A549 (cell line): ENCODE results near the gene SKIC2. TPM values are rescaled to one million over a fixed set of nuclear protein-coding genes. Genes with fewer than 3 reads are reported as not detected.

Experiments
- BCL3 ChIP-seq: fragments of >200 bp; sonication (Bioruptor Twin); formaldehyde crosslinking; IDR thresholded peaks from 3 replicates; pipeline ENCODE4 v1.6.1; 2016
- BHLHE40 ChIP-seq: IDR thresholded peaks from 2 replicates; pipeline ENCODE4 v1.6.1; 2012; ENCODE audit warnings: low read depth, low read length, inconsistent platforms
- CBX8 ChIP-seq: fragments of 200-600 bp; sonication (generic); IDR thresholded peaks from 2 replicates; pipeline ENCODE4 v1.6.1; 2016
- CHD2 ChIP-seq: fragments of 150-350 bp; IDR thresholded peaks from 2 replicates; pipeline ENCODE4 v1.6.1; 2014; ENCODE audit warnings: low read length; ENCODE audit not compliant: partially characterized antibody
- CHD4 ChIP-seq: fragments of 200-600 bp; sonication (generic); IDR thresholded peaks from 2 replicates; pipeline ENCODE4 v1.6.1; 2016; ENCODE audit warnings: antibody characterized with exemption, mild to moderate bottlenecking, borderline replicate concordance
- EHF ChIP-seq: fragments of 250-450 bp; sonication (Bioruptor Pico); IDR thresholded peaks from 2 replicates; pipeline ENCODE4 v1.5.0; 2020; ENCODE audit warnings: mild to moderate bottlenecking
- EHMT2 ChIP-seq: fragments of 200-600 bp; sonication (generic); IDR thresholded peaks from 2 replicates; pipeline ENCODE4 v1.6.1; 2016; ENCODE audit warnings: antibody characterized with exemption, low read depth, mild to moderate bottlenecking, moderate library complexity
- EP300 ChIP-seq, 2 experiments: fragments of >200 bp; sonication (Bioruptor Twin); formaldehyde crosslinking; IDR thresholded peaks; 2 replicates in 1 of 2; 3 replicates in 1 of 2; pipeline ENCODE4 v1.6.1; 2016 to 2017
- ESRRA ChIP-seq: fragments of 150-350 bp; IDR thresholded peaks from 2 replicates; pipeline ENCODE4 v1.6.1; 2014; ENCODE audit warnings: mild to moderate bottlenecking, low read length, borderline replicate concordance
- FOSL2 ChIP-seq, 2 experiments: fragments of 450-650 bp in 1 of 2; fragments of >200 bp in 1 of 2; sonication (Bioruptor Twin) in 1 of 2; formaldehyde crosslinking; IDR thresholded peaks; 2 replicates each; pipeline versions ENCODE4 v1.5.0 to v1.6.1; 2016 to 2020; ENCODE audit warnings: mild to moderate bottlenecking in 1 of 2, moderate library complexity in 1 of 2
- FOXS1 ChIP-seq: fragments of 250-450 bp; sonication (Bioruptor Pico); IDR thresholded peaks from 2 replicates; pipeline ENCODE4 v1.5.0; 2020; ENCODE audit warnings: mild to moderate bottlenecking, moderate library complexity
- GATA3 ChIP-seq: IDR thresholded peaks from 2 replicates; pipeline ENCODE4 v1.6.1; 2012; ENCODE audit warnings: borderline replicate concordance
- HDAC2 ChIP-seq: fragments of 200-600 bp; sonication (generic); IDR thresholded peaks from 2 replicates; pipeline ENCODE4 v1.6.1; 2016
- HEYL ChIP-seq: fragments of 250-450 bp; sonication (Bioruptor Pico); IDR thresholded peaks from 2 replicates; pipeline ENCODE4 v1.8.0; 2021; ENCODE audit warnings: mild to moderate bottlenecking, moderate library complexity
- HOXA7 ChIP-seq: fragments of 250-450 bp; sonication (Bioruptor Pico); IDR thresholded peaks from 2 replicates; pipeline ENCODE4 v1.5.0; 2020; ENCODE audit warnings: mild to moderate bottlenecking, moderate library complexity
- HOXB5 ChIP-seq: fragments of 250-450 bp; sonication (Bioruptor Pico); IDR thresholded peaks from 2 replicates; pipeline ENCODE4 v1.5.0; 2020; ENCODE audit warnings: mild to moderate bottlenecking, moderate library complexity
- JUN ChIP-seq, 2 experiments: fragments of >200 bp; sonication (Bioruptor Twin); formaldehyde crosslinking; IDR thresholded peaks; 2 replicates in 1 of 2; 3 replicates in 1 of 2; pipeline ENCODE4 v1.6.1; 2016 to 2017
- KDM5A ChIP-seq: fragments of 200-600 bp; sonication (generic); IDR thresholded peaks from 2 replicates; pipeline ENCODE4 v1.6.1; 2016; ENCODE audit warnings: antibody characterized with exemption, mild to moderate bottlenecking
- MAFK ChIP-seq: fragments of 450-650 bp; IDR thresholded peaks from 2 replicates; pipeline ENCODE4 v1.6.1; 2014; ENCODE audit not compliant: partially characterized antibody
- MAX ChIP-seq: IDR thresholded peaks from 2 replicates; pipeline ENCODE4 v1.6.1; 2012
- MAZ ChIP-seq: fragments of 150-350 bp; IDR thresholded peaks from 2 replicates; pipeline ENCODE4 v1.6.1; 2014; ENCODE audit warnings: antibody characterized with exemption, low read depth, low read length, borderline replicate concordance
- NR3C1 ChIP-seq: fragments of >200 bp; sonication (Bioruptor Twin); formaldehyde crosslinking; IDR thresholded peaks from 3 replicates; pipeline ENCODE4 v1.6.1; 2017
- PBX3 ChIP-seq: IDR thresholded peaks from 2 replicates; pipeline ENCODE4 v1.6.1; 2012
- POLR2AphosphoS2 ChIP-seq: conservative IDR thresholded peaks from 2 replicates; pipeline ENCODE4 v1.6.1; 2012; ENCODE audit warnings: low read length, improper control_type of control experiment, inconsistent platforms
- RFX5 ChIP-seq: fragments of 450-650 bp; IDR thresholded peaks from 2 replicates; pipeline ENCODE4 v1.7.1; 2014; ENCODE audit warnings: antibody characterized with exemption, mild to moderate bottlenecking, moderate library complexity
- RNF2 ChIP-seq: fragments of 200-600 bp; sonication (generic); IDR thresholded peaks from 2 replicates; pipeline ENCODE4 v1.6.1; 2016; ENCODE audit warnings: low read depth, mild to moderate bottlenecking, antibody characterized with exemption, moderate library complexity, borderline replicate concordance
- SREBF2 ChIP-seq: fragments of 450-650 bp; IDR thresholded peaks from 2 replicates; pipeline ENCODE4 v1.6.1; 2014; ENCODE audit warnings: mild to moderate bottlenecking, moderate library complexity
- TFCP2L1 ChIP-seq: fragments of 250-450 bp; sonication (Bioruptor Pico); IDR thresholded peaks from 2 replicates; pipeline ENCODE4 v1.5.0; 2021; ENCODE audit warnings: mild to moderate bottlenecking
- TP53 ChIP-seq: fragments of 250-450 bp; sonication (Bioruptor Pico); IDR thresholded peaks from 2 replicates; pipeline ENCODE4 v1.5.0; 2021; ENCODE audit warnings: mild to moderate bottlenecking, moderate library complexity
- ZFP36 ChIP-seq: fragments of 450-650 bp; IDR thresholded peaks from 2 replicates; pipeline ENCODE4 v1.6.1; 2014; ENCODE audit warnings: borderline replicate concordance; ENCODE audit not compliant: partially characterized antibody
- ZSCAN20 ChIP-seq: fragments of 250-450 bp; sonication (Bioruptor Pico); IDR thresholded peaks from 2 replicates; pipeline ENCODE4 v1.8.0; 2022; ENCODE audit warnings: mild to moderate bottlenecking, moderate library complexity
- polyA plus RNA-seq, 4 experiments: library from polyadenylated mRNA; depleted of rRNA in 3 of 4; stranded (reverse); fragments of >200 nt; fragmentation: RNase III in 1 of 4; extraction: RNeasy Plus Mini Kit Qiagen cat#74134 plus additional on column Dnase treatment in 1 of 4; gene quantifications; 2 replicates in 3 of 4; 3 replicates in 1 of 4; pipeline ENCODE4 v1.2.3, GENCODE V29; 2011 to 2017
- TF ChIP-seq, protein P1 (sequence below): fragments of >200 bp; sonication (Bioruptor Twin); formaldehyde crosslinking; IDR thresholded peaks from 2 replicates; pipeline ENCODE4 v1.6.1; 2016
- TF ChIP-seq, protein P2 (sequence below): IDR thresholded peaks from 2 replicates; pipeline ENCODE4 v1.6.1; 2012; ENCODE audit warnings: low read depth, borderline replicate concordance
- TF ChIP-seq, protein P3 (sequence below): fragments of 250-450 bp; sonication (Bioruptor Pico); IDR thresholded peaks from 2 replicates; pipeline ENCODE4 v1.5.0; 2021; ENCODE audit warnings: mild to moderate bottlenecking, moderate library complexity, borderline replicate concordance

SKIC2 gene
- polyA plus RNA-seq, 2 of the 4 experiments (the other 2 are of a cell fraction), result 20.8 to 37.5 TPM

GRCh38 chr6:31971993-31972708, 13.2 kb downstream of the SKIC2 start, which contains the start of gene DXO (continued):
- TF ChIP-seq HDAC2 (no peak), HOXA7 (CRISPR knock-in tag) (no peak), EP300 (IDR thresholded peaks at IDR 0.05) (no peak), FOSL2 (IDR thresholded peaks at IDR 0.05) (no peak), FOSL2 (CRISPR knock-in tag; IDR thresholded peaks at IDR 0.05) (peak; percentile 83), GATA3 (peak; percentile 7; the same call in 1 of the 2 replicates), MAX (peak; percentile 93), MAFK (no peak), MAZ (0 out of 2 replicates have a peak, but pooled peaks have one; percentile 7), NR3C1 (no peak), HEYL (CRISPR knock-in tag) (no peak), EHMT2 (no peak), BCL3 (no peak), ZFP36 (no peak), RNF2 (no peak), JUN (IDR thresholded peaks at IDR 0.05) (peak in 1 of 2 experiments; percentile 70; a peak in 1 of 5 replicates), SREBF2 (no peak), FOXS1 (no peak), CHD4 (no peak), ESRRA (no peak), TP53 (CRISPR knock-in tag) (no peak), CBX8 (no peak), BHLHE40 (no peak), POLR2AphosphoS2 (no peak), ZSCAN20 (CRISPR knock-in tag) (no peak), TFCP2L1 (CRISPR knock-in tag) (no peak), CHD2 (no peak), EHF (CRISPR knock-in tag) (no peak), HOXB5 (CRISPR knock-in tag) (no peak), KDM5A (no peak), RFX5 (peak; percentile 44; the same call in 1 of the 2 replicates), PBX3 (no peak; the same call in 1 of the 2 replicates)
- TF ChIP-seq, protein P1, sequence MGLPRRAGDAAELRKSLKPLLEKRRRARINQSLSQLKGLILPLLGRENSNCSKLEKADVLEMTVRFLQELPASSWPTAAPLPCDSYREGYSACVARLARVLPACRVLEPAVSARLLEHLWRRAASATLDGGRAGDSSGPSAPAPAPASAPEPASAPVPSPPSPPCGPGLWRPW, result no peak
- TF ChIP-seq, protein P2, sequence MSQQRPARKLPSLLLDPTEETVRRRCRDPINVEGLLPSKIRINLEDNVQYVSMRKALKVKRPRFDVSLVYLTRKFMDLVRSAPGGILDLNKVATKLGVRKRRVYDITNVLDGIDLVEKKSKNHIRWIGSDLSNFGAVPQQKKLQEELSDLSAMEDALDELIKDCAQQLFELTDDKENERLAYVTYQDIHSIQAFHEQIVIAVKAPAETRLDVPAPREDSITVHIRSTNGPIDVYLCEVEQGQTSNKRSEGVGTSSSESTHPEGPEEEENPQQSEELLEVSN, result peak; percentile 81
- TF ChIP-seq, protein P3, sequence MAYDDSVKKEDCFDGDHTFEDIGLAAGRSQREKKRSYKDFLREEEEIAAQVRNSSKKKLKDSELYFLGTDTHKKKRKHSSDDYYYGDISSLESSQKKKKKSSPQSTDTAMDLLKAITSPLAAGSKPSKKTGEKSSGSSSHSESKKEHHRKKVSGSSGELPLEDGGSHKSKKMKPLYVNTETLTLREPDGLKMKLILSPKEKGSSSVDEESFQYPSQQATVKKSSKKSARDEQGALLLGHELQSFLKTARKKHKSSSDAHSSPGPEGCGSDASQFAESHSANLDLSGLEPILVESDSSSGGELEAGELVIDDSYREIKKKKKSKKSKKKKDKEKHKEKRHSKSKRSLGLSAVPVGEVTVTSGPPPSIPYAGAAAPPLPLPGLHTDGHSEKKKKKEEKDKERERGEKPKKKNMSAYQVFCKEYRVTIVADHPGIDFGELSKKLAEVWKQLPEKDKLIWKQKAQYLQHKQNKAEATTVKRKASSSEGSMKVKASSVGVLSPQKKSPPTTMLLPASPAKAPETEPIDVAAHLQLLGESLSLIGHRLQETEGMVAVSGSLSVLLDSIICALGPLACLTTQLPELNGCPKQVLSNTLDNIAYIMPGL (CRISPR knock-in tag), result no peak
